ENCODE measurements around the gene GPR143.

DNA sequence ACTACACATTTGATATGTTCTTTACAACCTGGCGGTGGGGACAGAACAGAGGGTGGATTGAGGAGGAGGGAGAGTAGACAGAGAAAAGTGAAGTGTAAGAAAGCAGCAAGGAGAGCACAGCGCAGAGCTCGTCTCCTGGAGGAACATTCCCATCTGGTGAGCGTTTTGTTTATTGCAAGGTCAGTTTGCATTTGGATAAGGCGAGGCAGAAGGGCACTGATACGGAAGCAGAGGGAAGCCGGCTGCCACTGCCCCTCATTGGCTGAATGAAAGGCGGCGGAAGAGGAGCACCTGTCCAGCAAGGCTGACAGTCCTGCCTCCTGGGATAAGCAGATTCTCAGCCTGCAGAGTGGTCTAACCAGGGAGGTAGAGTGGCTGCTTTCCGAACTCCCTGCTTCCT, 83.2 kb downstream of the GPR143 start:
- TF ChIP-seq POLR2A (IDR thresholded peaks at IDR 0.05), result no peak
- TF ChIP-seq, protein P1, sequence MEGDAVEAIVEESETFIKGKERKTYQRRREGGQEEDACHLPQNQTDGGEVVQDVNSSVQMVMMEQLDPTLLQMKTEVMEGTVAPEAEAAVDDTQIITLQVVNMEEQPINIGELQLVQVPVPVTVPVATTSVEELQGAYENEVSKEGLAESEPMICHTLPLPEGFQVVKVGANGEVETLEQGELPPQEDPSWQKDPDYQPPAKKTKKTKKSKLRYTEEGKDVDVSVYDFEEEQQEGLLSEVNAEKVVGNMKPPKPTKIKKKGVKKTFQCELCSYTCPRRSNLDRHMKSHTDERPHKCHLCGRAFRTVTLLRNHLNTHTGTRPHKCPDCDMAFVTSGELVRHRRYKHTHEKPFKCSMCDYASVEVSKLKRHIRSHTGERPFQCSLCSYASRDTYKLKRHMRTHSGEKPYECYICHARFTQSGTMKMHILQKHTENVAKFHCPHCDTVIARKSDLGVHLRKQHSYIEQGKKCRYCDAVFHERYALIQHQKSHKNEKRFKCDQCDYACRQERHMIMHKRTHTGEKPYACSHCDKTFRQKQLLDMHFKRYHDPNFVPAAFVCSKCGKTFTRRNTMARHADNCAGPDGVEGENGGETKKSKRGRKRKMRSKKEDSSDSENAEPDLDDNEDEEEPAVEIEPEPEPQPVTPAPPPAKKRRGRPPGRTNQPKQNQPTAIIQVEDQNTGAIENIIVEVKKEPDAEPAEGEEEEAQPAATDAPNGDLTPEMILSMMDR (IDR thresholded peaks at IDR 0.05), result no peak
